ENCODE data around the gene CMPK2. TPM values are rescaled to one million over a fixed set of nuclear protein-coding genes. Genes with fewer than 3 reads are reported as not detected.

CMPK2 gene
- total and polyA plus RNA-seq, 9 of the 15 experiments (the other 6 are each of a cell fraction or from before 2014, with no cell fraction given): 2.6 to 10.5 (median 5.0) TPM

DNA sequence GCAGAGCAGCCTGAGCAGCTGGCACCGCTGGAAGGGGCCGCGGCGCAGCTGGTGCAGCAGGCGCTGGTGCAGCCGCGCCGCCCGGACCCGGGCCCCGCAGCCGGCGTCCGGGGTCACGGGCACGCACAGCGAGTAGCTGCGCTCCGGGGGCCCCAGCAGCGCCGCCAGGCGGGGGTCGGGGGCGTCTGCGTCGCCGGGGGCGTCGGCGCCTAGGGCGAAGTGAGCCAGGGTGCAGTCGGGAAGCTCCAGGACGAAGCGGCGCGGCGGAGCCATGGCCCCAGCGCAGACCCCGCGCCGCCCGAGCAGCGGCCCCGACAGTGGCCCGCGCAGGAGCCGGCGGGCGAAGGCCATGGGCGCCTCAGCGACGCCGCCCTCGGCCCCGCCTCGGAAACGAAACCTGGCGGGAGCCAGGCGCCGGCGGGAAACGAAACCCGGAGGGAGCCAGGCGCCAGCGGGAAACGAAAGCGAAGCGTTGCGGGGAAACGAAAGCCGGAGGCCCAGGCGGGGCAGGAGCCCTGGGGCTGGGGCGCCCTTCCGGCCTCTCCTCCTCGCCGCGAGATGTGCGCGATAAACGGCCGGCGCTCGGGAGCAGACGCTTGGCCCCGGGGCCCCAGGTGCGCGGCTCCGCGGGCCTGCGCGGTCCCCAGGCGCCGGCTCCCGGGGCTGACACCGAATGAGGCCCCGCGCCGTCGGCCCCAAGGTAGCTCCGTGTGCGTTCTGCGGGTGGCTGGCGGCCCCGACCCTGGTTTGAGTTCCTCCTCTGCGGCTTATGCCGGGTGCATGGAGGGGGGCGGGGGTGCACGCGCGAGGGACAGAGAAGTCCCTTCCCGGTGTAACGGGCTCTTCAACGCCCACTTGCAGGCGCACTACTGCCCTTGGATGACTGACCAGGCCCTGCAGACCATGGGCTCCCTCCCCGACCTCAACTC is at the start of gene CMPK2 (continued):
- no peak for TF ChIP-seq OTX1 (CRISPR knock-in tag; IDR thresholded peaks at IDR 0.05)
- TF ChIP-seq, protein P1, sequence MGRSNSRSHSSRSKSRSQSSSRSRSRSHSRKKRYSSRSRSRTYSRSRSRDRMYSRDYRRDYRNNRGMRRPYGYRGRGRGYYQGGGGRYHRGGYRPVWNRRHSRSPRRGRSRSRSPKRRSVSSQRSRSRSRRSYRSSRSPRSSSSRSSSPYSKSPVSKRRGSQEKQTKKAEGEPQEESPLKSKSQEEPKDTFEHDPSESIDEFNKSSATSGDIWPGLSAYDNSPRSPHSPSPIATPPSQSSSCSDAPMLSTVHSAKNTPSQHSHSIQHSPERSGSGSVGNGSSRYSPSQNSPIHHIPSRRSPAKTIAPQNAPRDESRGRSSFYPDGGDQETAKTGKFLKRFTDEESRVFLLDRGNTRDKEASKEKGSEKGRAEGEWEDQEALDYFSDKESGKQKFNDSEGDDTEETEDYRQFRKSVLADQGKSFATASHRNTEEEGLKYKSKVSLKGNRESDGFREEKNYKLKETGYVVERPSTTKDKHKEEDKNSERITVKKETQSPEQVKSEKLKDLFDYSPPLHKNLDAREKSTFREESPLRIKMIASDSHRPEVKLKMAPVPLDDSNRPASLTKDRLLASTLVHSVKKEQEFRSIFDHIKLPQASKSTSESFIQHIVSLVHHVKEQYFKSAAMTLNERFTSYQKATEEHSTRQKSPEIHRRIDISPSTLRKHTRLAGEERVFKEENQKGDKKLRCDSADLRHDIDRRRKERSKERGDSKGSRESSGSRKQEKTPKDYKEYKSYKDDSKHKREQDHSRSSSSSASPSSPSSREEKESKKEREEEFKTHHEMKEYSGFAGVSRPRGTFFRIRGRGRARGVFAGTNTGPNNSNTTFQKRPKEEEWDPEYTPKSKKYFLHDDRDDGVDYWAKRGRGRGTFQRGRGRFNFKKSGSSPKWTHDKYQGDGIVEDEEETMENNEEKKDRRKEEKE (IDR thresholded peaks at IDR 0.05; ENCODE audit: borderline replicate concordance in 1 of 2, control insufficient read depth in 1 of 2, low read depth in 2 of 2, low read length in 1 of 2): no peak
- no peak for TF ChIP-seq JUNB (CRISPR knock-in tag; conservative IDR thresholded peaks at IDR 0.05)
- TF ChIP-seq POLR2A (conservative IDR thresholded peaks at IDR 0.05): peak; percentile 57; the same call in 1 of the 2 replicates
- TF ChIP-seq TCF3 (CRISPR knock-in tag; IDR thresholded peaks at IDR 0.05): no peak
- TF ChIP-seq TBP (optimal IDR thresholded peaks at IDR 0.05; ENCODE audit: low read depth, low read length): peak; percentile 77
- TF ChIP-seq, protein P2, sequence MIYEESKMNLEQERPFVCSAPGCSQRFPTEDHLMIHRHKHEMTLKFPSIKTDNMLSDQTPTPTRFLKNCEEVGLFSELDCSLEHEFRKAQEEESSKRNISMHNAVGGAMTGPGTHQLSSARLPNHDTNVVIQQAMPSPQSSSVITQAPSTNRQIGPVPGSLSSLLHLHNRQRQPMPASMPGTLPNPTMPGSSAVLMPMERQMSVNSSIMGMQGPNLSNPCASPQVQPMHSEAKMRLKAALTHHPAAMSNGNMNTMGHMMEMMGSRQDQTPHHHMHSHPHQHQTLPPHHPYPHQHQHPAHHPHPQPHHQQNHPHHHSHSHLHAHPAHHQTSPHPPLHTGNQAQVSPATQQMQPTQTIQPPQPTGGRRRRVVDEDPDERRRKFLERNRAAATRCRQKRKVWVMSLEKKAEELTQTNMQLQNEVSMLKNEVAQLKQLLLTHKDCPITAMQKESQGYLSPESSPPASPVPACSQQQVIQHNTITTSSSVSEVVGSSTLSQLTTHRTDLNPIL (CRISPR knock-in tag; IDR thresholded peaks at IDR 0.05): no peak
- TF ChIP-seq HCFC1 (IDR thresholded peaks at IDR 0.05; ENCODE audit: low read depth, low read length): no peak; the same call in 1 of the 2 replicates
- TF ChIP-seq, protein P3, sequence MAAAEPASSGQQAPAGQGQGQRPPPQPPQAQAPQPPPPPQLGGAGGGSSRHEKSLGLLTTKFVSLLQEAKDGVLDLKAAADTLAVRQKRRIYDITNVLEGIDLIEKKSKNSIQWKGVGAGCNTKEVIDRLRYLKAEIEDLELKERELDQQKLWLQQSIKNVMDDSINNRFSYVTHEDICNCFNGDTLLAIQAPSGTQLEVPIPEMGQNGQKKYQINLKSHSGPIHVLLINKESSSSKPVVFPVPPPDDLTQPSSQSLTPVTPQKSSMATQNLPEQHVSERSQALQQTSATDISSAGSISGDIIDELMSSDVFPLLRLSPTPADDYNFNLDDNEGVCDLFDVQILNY (CRISPR knock-in tag; IDR thresholded peaks at IDR 0.05): no peak
- no peak for TF ChIP-seq ZNF77 (CRISPR knock-in tag; IDR thresholded peaks at IDR 0.05)
- no peak for TF ChIP-seq SMAD3 (CRISPR knock-in tag; conservative IDR thresholded peaks at IDR 0.05)
- no peak for TF ChIP-seq ADNP (tag; IDR thresholded peaks at IDR 0.05)
- no peak for TF ChIP-seq MTF1 (CRISPR knock-in tag; IDR thresholded peaks at IDR 0.05; ENCODE audit: borderline replicate concordance)
- no peak for TF ChIP-seq ZNF436 (CRISPR knock-in tag; IDR thresholded peaks at IDR 0.05)
- TF ChIP-seq ZNF41 (CRISPR knock-in tag; conservative IDR thresholded peaks at IDR 0.05): no peak
- no peak for TF ChIP-seq POLR2AphosphoS2 (IDR thresholded peaks at IDR 0.05; ENCODE audit: low read length)
- no peak for TF ChIP-seq TAF1 (IDR thresholded peaks at IDR 0.05; ENCODE audit: control insufficient read depth, extremely low read depth, insufficient read depth, low read length, severe bottlenecking)
- TF ChIP-seq SOX6 (IDR thresholded peaks at IDR 0.05): peak; percentile 53; the same call in 1 of the 2 replicates
- no peak for TF ChIP-seq DPF2 (IDR thresholded peaks at IDR 0.05)
- TF ChIP-seq GABPB2 (CRISPR knock-in tag; conservative IDR thresholded peaks at IDR 0.05): no peak
- TF ChIP-seq CREBBP (IDR thresholded peaks at IDR 0.05; ENCODE audit: low read depth, low read length): no peak
- no peak for TF ChIP-seq ZNF217 (CRISPR knock-in tag; IDR thresholded peaks at IDR 0.05)
- no peak for TF ChIP-seq SIX5 (IDR thresholded peaks at IDR 0.05; ENCODE audit: borderline replicate concordance in 1 of 2, insufficient read depth in 1 of 2, low read depth in 1 of 2, low read length in 2 of 2)
- TF ChIP-seq, protein P4, sequence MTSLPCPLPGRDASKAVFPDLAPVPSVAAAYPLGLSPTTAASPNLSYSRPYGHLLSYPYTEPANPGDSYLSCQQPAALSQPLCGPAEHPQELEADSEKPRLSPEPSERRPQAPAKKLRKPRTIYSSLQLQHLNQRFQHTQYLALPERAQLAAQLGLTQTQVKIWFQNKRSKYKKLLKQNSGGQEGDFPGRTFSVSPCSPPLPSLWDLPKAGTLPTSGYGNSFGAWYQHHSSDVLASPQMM (CRISPR knock-in tag; IDR thresholded peaks at IDR 0.05): no peak

All from K562 (cell line).